GM21619 (cell line): ENCODE measurements around the gene PNMA8B.

ENCODE experiments used
- ATAC-seq: cut with Tn5 transposase; IDR thresholded peaks from one replicate; pipeline ENCODE4 v1.9.1; 2021; ENCODE audit not compliant: unreplicated experiment

The PNMA8B gene

GRCh38 chr19:46487802-46488445, 7.7 kb downstream of the PNMA8B start:
- no peak for ATAC-seq

DNA sequence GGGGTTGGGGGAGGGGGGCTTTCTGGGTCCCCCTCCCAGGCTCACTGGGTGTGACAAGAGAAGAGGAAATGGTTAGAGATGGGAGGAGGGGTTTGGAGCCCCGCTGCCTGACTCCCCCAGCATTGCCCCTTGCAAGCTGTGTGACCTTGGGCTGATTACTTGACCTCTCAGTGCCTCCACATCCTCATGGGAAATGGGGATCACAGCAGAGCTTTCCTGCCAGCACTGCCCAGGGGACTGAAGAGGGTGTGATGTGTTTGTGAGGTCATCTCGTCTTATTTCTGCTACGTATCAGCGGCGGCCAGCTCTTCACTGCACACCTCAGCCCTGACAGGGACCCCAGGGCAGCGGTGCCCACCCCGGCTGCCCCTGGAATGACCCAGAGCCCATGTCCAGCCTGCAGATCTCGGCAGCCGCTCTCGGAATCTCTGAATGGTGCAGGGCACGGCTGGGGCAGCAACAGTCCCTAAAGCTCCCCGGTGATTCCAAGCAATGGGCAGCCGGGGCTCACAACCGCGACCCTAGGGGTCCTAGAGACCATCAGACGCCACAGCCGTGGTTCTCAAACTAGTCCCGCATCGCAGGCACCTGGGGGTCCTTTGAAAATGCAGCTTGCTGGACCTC, 8.4 kb downstream of the PNMA8B start:
- no peak for ATAC-seq

DNA sequence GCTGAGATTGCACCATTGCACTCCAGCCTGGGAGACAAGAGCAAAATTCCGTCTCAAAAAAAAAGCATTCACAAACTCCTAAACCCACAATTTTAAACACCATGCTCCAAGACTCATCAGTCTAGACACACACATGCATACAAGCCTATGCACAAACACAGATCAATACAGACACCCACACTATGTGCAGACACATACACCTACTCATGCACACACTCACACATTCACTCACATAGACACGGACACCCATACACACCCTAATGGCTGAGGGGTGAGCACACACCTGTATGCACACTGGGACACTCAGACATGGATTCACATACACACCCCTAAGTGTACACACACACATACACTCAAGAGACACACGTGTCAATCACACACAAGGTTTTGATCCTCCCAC, 9.3 kb downstream of the PNMA8B start:
- no peak for ATAC-seq

DNA sequence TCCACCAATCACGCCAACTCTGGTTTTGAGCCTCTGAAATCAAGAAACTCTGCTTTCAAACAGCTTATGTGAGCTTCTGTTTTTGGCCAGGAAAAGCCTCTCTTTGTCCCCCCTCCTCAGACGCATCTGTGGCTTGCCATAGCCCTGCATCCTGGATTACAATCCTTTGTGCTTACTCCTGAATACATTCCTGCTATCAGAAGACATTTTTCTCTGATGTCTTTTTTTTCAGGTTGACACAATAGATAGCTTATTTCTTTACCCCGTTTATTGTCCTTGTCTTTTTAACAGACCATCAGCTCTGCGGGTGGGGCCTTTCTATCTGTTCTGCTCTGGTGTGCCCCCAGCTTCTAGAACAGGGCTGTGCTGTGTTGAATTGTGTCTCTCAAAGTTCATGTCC, 11.0 kb downstream of the PNMA8B start:
- ATAC-seq = no peak

DNA sequence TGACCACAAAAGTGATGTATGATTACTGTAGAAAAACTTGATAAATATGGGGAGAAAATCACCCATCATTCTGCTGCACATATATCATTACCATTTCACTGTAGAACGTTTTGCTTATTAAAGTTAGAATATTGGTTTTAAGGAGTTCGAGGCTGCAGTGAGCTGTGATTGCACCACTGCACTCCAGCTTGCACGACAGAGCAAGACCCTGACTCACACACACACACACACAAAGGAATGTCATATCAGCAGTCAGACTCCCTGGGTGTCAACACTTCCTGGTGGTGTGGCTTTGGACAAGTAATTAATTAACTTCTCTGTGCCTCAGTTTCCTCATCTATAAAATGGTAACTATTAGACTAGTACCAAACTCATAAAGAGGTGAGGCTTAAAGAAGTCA, 13.0 kb downstream of the PNMA8B start:
- no peak for ATAC-seq

- ATAC-seq = no peak
Observed at GRCh38 chr19:46481947-46482346, 13.7 kb downstream of the PNMA8B start.

GRCh38 chr19:46481223-46481848, 14.3 kb downstream of the PNMA8B start:
- no peak for ATAC-seq

- no peak for ATAC-seq
Observed at GRCh38 chr19:46480415-46480814, 15.3 kb downstream of the PNMA8B start.

DNA sequence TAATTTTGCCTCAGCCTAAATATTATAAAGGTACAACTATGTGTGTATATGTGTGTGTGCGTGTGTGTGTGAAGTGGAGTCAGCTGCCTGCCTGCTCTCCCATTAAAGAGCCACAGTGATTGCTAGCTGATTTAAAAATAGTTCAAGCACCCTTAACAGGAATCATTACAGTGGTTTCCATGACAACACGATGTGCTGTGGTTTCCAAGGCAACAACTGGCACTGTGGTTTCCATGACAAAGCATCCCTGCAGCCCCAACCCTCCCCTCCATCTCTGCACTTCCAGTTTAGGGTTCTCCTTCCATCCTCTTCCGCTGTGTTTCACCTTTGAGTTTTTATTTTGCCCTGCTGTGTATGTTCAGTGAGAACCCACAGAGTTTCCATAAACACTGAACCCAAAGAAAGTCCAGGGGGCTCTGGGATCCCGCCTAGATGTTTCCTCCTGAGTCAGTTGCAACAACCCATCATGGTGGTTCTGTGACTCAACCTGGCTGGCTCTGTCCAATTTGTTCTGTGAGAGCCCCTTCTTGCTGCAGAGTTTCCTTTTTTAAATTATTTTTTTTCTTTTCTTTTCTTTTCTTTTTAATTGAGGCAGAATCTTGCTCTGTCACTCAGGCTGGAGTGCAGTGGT, 17.2 kb downstream of the PNMA8B start:
- no peak for ATAC-seq

- no peak for ATAC-seq
Observed at GRCh38 chr19:46475986-46476385, 19.7 kb downstream of the PNMA8B start.

- ATAC-seq = no peak
Observed at GRCh38 chr19:46474211-46474610, 21.5 kb downstream of the PNMA8B start.

GRCh38 chr19:46472592-46472991, 23.1 kb downstream of the PNMA8B start:
- no peak for ATAC-seq

DNA sequence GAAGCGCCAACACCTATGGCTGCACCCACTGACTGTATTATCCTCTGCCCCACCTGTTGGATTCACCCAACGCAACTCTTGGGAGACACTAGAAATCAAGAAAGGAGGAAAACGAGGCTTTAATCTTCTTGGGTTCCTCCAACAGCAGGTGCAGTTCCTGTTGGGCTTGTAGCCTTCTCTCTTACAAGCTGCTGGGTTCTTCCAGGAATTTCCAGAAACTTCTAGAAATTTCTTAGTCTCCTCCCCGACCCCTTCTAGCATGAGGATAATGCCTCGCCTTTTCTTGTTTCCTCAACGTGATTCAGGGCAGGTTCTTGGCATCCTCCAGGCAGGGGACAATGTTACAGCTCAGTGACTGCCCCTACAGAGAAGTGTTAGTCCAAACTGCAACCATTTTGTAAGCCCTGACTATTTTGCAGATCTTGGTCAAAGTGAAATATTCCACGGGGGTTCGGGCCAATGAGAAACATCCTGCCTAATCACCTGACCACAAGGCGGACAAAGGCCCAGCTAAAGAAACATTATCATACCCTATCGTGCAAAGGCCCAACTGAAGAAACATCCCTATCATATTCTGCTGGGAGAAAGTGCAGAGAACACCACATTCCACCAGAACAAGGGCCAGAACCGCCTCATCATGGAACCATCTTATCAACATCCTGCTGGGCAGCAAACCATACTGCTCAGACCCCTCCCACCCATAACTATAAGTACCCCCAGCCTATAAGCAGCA, 23.7 kb downstream of the PNMA8B start:
- no peak for ATAC-seq

- no peak for ATAC-seq
Observed at GRCh38 chr19:46471116-46471733, 24.4 kb downstream of the PNMA8B start, which contains the start of gene PNMA8A. TSS of gene PNMA8A (minus strand) at chr19:46471563. CDS start at chr19:46471035, 528 bp downstream.

DNA sequence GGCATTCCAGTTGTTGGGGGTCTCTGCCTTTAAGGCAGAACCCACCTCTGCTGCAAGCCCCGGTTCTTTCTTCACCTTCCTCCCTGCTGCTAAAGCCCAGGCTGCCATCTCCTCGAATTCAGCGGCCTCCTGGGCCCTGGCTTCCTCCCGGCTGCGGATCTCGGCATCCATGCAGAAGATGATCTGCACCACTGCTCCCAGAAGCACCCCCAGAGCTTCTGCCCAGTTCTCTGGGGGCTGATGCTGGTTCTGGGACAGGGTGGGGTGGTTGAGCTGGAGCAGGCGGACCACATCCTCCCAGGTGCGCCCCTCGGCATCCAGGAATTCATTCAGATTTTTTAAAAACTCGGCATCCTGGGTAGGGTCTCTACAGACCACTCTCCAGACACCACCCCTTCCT, 25.3 kb downstream of the PNMA8B start:
- no peak for ATAC-seq

DNA sequence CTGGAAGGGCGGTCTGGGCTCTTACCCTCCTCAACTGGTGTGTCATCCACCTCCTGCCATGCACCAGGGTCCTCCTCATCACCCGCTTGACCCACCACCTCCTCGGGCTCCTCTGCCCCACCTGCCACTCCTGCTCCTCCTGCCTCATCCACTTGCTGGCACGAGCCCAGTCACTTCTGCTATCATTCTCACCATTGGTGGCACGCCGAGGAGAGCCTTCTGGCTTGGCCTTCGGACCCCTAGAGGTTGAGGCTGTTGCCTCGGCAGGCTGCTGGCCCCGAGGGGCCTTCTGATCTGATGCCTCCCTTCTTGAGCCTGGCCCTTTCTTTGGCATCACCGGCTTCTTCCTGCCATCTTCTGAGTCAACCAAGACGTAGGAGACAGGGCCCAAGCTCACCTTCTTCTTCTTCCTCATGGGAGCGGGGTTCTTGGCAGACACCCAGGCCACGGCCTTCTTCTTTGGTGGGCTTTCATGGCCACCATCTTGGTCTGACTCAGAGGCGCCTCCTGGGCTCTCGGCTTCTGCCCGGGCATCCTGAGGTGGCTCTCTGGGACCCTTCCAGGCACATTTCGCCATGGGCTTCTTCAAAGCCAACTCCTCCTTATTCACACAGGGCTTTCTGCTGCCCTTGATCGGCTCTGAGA, 26.0 kb downstream of the PNMA8B start:
- ATAC-seq = no peak

DNA sequence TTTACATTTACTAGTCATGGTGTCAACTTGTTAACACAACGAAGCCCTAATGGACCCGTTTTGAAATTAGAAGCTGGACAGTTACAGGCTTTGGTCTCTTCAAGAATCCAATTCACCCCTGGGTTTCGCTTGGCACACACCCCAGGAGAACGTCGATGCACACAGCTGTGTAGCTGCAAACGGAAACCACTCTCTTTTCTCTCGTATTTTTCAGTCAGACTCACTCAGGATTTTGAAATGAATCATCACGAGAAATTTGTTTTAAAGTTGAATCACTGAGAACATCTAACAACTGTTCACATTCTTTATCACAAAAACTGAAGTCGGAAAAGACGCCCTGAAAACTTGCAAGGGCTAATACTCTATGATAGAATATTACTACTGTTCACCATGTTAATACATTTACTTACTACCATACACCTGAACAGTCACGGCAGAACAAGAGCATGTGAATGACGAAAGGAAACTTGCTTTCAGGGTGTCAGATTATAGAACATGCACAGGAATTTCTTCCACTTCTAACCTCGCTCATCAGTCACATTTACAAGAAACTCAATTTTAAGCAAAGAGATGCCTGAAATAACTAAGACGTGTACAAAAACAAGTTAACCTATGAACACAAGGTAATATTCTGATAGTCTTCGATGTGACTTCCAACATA, 29.0 kb downstream of the PNMA8B start:
- ATAC-seq = no peak

- no peak for ATAC-seq
Observed at GRCh38 chr19:46463516-46463915, 32.2 kb downstream of the PNMA8B start.

GRCh38 chr19:46461537-46461936, 34.1 kb downstream of the PNMA8B start:
- no peak for ATAC-seq

- ATAC-seq = no peak
Observed at GRCh38 chr19:46460981-46461380, 34.7 kb downstream of the PNMA8B start.
